Endothelial cell of umbilical vein (primary cell): ENCODE results near the gene REEP2.

Experiments
- CTCF ChIP-seq, 2 donors: IDR thresholded peaks; 1 replicate in 1 of 2; 2 replicates in 1 of 2; pipeline ENCODE4 v1.5.1; 2011; ENCODE audit warnings: low read length in 2 of 2, mild to moderate bottlenecking in 2 of 2, moderate library complexity in 2 of 2, control low read depth in 1 of 2, inconsistent platforms in 1 of 2, low read depth in 1 of 2; ENCODE audit not compliant: insufficient read depth in 1 of 2; ENCODE audit errors: extremely low read depth in 1 of 2
- FOS ChIP-seq: IDR thresholded peaks from 2 replicates; pipeline ENCODE4 v1.6.1; 2011; ENCODE audit warnings: mild to moderate bottlenecking, low read length, moderate library complexity, borderline replicate concordance; ENCODE audit not compliant: insufficient read depth
- POLR2AphosphoS5 ChIP-seq: IDR thresholded peaks from 2 replicates; pipeline ENCODE4 v1.6.1; 2012; ENCODE audit warnings: low read depth, mild to moderate bottlenecking, control low read depth, low read length, moderate library complexity; ENCODE audit not compliant: insufficient read depth

GRCh38 chr5:138472353-138472752, 33.5 kb downstream of the REEP2 start:
- no peak for TF ChIP-seq CTCF (IDR thresholded peaks at IDR 0.05; ENCODE audit: extremely low read depth in 1 of 2, insufficient read depth in 1 of 2, low read depth in 1 of 2, low read length in 2 of 2)
- TF ChIP-seq FOS = no peak
- no peak for TF ChIP-seq POLR2AphosphoS5
